Suppressor macrophage (primary cell): ENCODE results near the gene SLC18A2.

ENCODE experiments used
- DNase-seq, 4 experiments: peaks; one replicate each; pipeline ENCODE4 v3.0.0-alpha.2; 2020 to 2022

The SLC18A2 gene

DNA sequence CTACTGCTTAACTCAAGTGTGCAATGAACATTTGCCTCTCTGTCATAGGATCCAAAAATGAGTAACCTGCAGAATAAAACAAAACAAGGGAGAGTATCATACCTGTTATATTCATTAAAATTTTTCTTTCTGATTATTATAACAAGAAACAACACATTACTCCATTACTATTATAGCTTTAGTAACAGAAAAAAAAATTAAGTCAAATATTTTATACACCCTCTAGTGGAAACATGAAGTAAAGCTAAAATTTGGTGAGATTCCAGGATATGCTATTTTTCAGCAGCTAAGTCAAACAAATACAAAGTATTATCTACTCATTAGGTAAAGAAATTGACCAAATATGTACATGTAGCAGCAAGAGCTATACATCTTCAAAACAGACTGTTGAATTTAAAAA lies 78.0 kb downstream of the SLC18A2 start:
- peak in 2 of 4 experiments; percentile 10 to 22 for DNase-seq

- peak; percentile 36 to 55 (median 46) for DNase-seq
Observed at GRCh38 chr10:117320050-117320665, 79.2 kb downstream of the SLC18A2 start.

GRCh38 chr10:117322260-117322659 lies 81.3 kb downstream of the SLC18A2 start:
- no peak for DNase-seq

DNA sequence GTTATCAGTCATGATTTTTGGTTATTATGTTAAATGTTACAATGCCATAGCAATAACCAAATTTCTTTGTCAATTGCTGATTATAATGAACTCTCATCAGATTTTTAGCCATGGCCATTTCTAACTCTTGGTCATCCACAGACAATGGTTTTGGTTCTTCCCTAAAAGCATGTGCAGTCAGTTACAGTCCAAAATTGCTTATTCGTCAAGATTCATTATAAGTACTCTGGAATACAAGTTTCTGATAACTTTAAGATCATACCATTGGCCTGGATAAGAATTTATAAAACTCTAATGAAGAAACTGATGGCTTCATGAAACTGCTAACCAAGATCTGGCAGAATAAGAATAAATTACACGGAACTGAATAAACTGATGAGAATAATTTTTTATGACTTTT lies 83.5 kb downstream of the SLC18A2 start:
- DNase-seq: peak in 2 of 4 experiments; percentile 5 to 35

DNA sequence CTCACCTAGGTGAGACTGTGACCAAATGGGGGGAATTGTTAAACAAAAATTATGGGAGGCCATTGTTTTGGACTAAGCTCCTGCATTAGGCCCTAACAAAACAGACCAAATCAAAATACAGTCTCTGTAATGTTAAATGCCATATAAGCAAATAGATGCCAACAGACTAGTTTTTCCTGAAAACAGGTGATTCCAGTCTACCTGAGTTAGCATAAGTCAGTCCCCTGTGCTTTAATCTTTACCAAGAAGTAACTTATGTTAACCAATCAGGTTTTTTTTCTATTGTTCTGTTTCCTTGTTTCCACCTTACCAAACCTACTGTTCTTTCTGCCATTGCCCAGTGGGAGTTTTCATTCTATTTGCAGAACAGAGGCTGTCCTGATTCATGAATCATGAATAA lies 86.3 kb downstream of the SLC18A2 start:
- DNase-seq: no peak
